H9 (cell line): ENCODE data around the gene FARP1. TPM values are rescaled to one million over a fixed set of nuclear protein-coding genes. Genes with fewer than 3 reads are reported as not detected.

ENCODE experiments used
- DNase-seq: peaks from one replicate; pipeline ENCODE4 v3.0.0-alpha.2; 2017
- H2AFZ ChIP-seq: one replicate; pipeline ENCODE4 v1.6.1; 2013; ENCODE audit warnings: mild to moderate bottlenecking, low read length, control low read depth, moderate library complexity
- H2AK5ac ChIP-seq: 2 replicates; pipeline ENCODE4 v1.6.1; 2013; ENCODE audit warnings: low read length, control low read depth, mixed read lengths; ENCODE audit not compliant: insufficient read length
- H2BK120ac ChIP-seq: one replicate; pipeline ENCODE4 v1.6.1; 2013; ENCODE audit warnings: low read depth, mild to moderate bottlenecking, low read length, control low read depth, inconsistent platforms; ENCODE audit not compliant: poor library complexity, severe bottlenecking
- H2BK12ac ChIP-seq: 2 replicates; pipeline ENCODE4 v1.6.1; 2013; ENCODE audit warnings: low read length, control low read depth, mixed read lengths, low read depth; ENCODE audit not compliant: insufficient read length
- H2BK15ac ChIP-seq: 2 replicates; pipeline ENCODE4 v1.6.1; 2013; ENCODE audit warnings: low read depth, low read length, control low read depth
- H2BK20ac ChIP-seq: one replicate; pipeline ENCODE4 v1.6.1; 2013; ENCODE audit warnings: low read depth, mild to moderate bottlenecking, low read length, control low read depth, inconsistent platforms; ENCODE audit not compliant: poor library complexity, severe bottlenecking
- H2BK5ac ChIP-seq: 2 replicates; pipeline ENCODE4 v1.6.1; 2013; ENCODE audit warnings: low read length, control low read depth, mixed read lengths; ENCODE audit not compliant: insufficient read length
- H3K14ac ChIP-seq: 2 replicates; pipeline ENCODE4 v1.6.1; 2013; ENCODE audit warnings: low read length, control low read depth; ENCODE audit not compliant: insufficient read depth
- H3K18ac ChIP-seq: 2 replicates; pipeline ENCODE4 v1.6.1; 2013; ENCODE audit warnings: low read depth, mild to moderate bottlenecking, mixed read lengths, low read length, control low read depth; ENCODE audit not compliant: insufficient read length
- H3K23ac ChIP-seq: 2 replicates; pipeline ENCODE4 v1.6.1; 2013; ENCODE audit warnings: low read length, control low read depth, mixed read lengths, low read depth; ENCODE audit not compliant: insufficient read length
- H3K23me2 ChIP-seq: 2 replicates; pipeline ENCODE4 v1.6.1; 2013; ENCODE audit warnings: low read depth, mild to moderate bottlenecking, mixed read lengths, low read length, control low read depth; ENCODE audit not compliant: insufficient read length, poor library complexity, severe bottlenecking
- H3K27ac ChIP-seq: 2 replicates; pipeline ENCODE4 v1.5.1; 2013; ENCODE audit warnings: low read length, control low read depth, mixed read lengths, low read depth; ENCODE audit not compliant: insufficient read length
- H3K27me3 ChIP-seq: 2 replicates; pipeline ENCODE4 v1.6.1; 2013; ENCODE audit warnings: low read length, control low read depth, inconsistent platforms; ENCODE audit not compliant: insufficient read depth
- H3K4ac ChIP-seq: 2 replicates; pipeline ENCODE4 v1.6.1; 2013; ENCODE audit warnings: low read depth, mild to moderate bottlenecking, control low read depth, inconsistent platforms, low read length, moderate library complexity
- H3K4me1 ChIP-seq: 2 replicates; pipeline ENCODE4 v1.6.1; 2013; ENCODE audit warnings: low read length, control low read depth, inconsistent platforms; ENCODE audit not compliant: insufficient read depth
- H3K4me2 ChIP-seq: 2 replicates; pipeline ENCODE4 v1.6.1; 2013; ENCODE audit warnings: low read length, control low read depth, mixed read lengths; ENCODE audit not compliant: insufficient read length, insufficient read depth
- H3K56ac ChIP-seq: 2 replicates; pipeline ENCODE4 v1.6.1; 2013; ENCODE audit warnings: low read depth, mild to moderate bottlenecking, mixed read lengths, low read length, control low read depth; ENCODE audit not compliant: insufficient read length
- H3K79me1 ChIP-seq: 2 replicates; pipeline ENCODE4 v1.6.1; 2013; ENCODE audit warnings: low read depth, mild to moderate bottlenecking, moderate library complexity, low read length, control low read depth, inconsistent platforms; ENCODE audit not compliant: insufficient read depth, poor library complexity, severe bottlenecking
- H3K79me2 ChIP-seq: 2 replicates; pipeline ENCODE4 v1.6.1; 2013; ENCODE audit warnings: low read length, control low read depth, inconsistent platforms; ENCODE audit not compliant: insufficient read depth
- H3K9ac ChIP-seq: 2 replicates; pipeline ENCODE4 v1.6.1; 2013; ENCODE audit warnings: low read length, control low read depth, mixed read lengths; ENCODE audit not compliant: insufficient read length; ENCODE audit errors: extremely low read depth
- H3K9me3 ChIP-seq: one replicate; pipeline ENCODE4 v1.6.1; 2013; ENCODE audit warnings: low read depth, low read length, inconsistent platforms; ENCODE audit not compliant: control insufficient read depth
- H3T11ph ChIP-seq: one replicate; pipeline ENCODE4 v1.6.1; 2013; ENCODE audit warnings: mild to moderate bottlenecking, low read length, control low read depth, inconsistent platforms
- H4K20me1 ChIP-seq: one replicate; pipeline ENCODE4 v1.6.1; 2013; ENCODE audit not compliant: control insufficient read depth, insufficient read length, insufficient read depth
- H4K5ac ChIP-seq: 2 replicates; pipeline ENCODE4 v1.6.1; 2013; ENCODE audit warnings: low read depth, mild to moderate bottlenecking, mixed read lengths, low read length, control low read depth; ENCODE audit not compliant: insufficient read length
- H4K8ac ChIP-seq: replicated peaks from 2 replicates; pipeline ENCODE4 v1.6.1; 2013; ENCODE audit warnings: low read length, control low read depth, mixed read lengths, low read depth; ENCODE audit not compliant: insufficient read length
- H4K91ac ChIP-seq: 2 replicates; pipeline ENCODE4 v1.6.1; 2013; ENCODE audit warnings: low read depth, mild to moderate bottlenecking, moderate library complexity, mixed read lengths, low read length, control low read depth; ENCODE audit not compliant: insufficient read length
- H3K27ac Mint-ChIP-seq, 3 experiments: 2 replicates in 2 of 3; 3 replicates in 1 of 3; pipeline ENCODE4 v1.8.0; 2020 to 2021; ENCODE audit warnings: mixed read lengths in 3 of 3, mild to moderate bottlenecking in 1 of 3, moderate library complexity in 1 of 3
- H3K27me3 Mint-ChIP-seq: 2 replicates; pipeline ENCODE4 v1.8.0; 2021; ENCODE audit warnings: low read depth, mild to moderate bottlenecking, moderate library complexity, mixed read lengths
- H3K36me3 Mint-ChIP-seq, 3 experiments: 2 replicates in 2 of 3; 3 replicates in 1 of 3; pipeline ENCODE4 v1.8.0; 2020 to 2021; ENCODE audit warnings: low read depth in 3 of 3, mixed read lengths in 3 of 3; ENCODE audit not compliant: insufficient read depth in 1 of 3
- H3K4me1 Mint-ChIP-seq, 2 experiments: 2 replicates each; pipeline ENCODE4 v1.8.0; 2020; ENCODE audit warnings: mixed read lengths in 2 of 2
- H3K4me3 Mint-ChIP-seq, 2 experiments: 2 replicates in 1 of 2; 3 replicates in 1 of 2; pipeline ENCODE4 v1.8.0; 2020 to 2021; ENCODE audit warnings: mild to moderate bottlenecking in 2 of 2, mixed read lengths in 2 of 2, moderate library complexity in 1 of 2
- H3K9me3 Mint-ChIP-seq, 2 experiments: 2 replicates in 1 of 2; 3 replicates in 1 of 2; pipeline ENCODE4 v1.8.0; 2020; ENCODE audit warnings: mild to moderate bottlenecking in 2 of 2, mixed read lengths in 2 of 2, moderate library complexity in 1 of 2
- CTCF ChIP-seq: fragments of 200-600 bp; sonication (generic); conservative IDR thresholded peaks from 3 replicates; pipeline ENCODE4 v1.8.0; 2021; ENCODE audit warnings: antibody characterized with exemption, mild to moderate bottlenecking
- WGBS: extraction: QIAGEN DNeasy Blood & Tissue Kit; methylation state at CpG from one replicate; pipeline ENCODE4 v1.1.7; 2013; ENCODE audit warnings: missing lambda C conversion rate, low lambda C conversion rate, mixed read lengths; ENCODE audit not compliant: insufficient read length; ENCODE audit errors: extremely low coverage; 5-methylcytosine and 5-hydroxymethylcytosine counted together
- total RNA-seq: library from RNA; stranded (reverse); gene quantifications from 2 replicates; pipeline ENCODE4 v1.2.1, GENCODE V29; 2021

FARP1 gene
- total RNA-seq, 1 experiment from 2014 or later: 95.9 TPM

- Histone ChIP-seq H2BK12ac (no peak overlapping the region), H3K4ac (no peak overlapping the region), H4K8ac (no peak overlapping the region), H3K23me2 (no peaks in the 10 kb centered on the region), H4K91ac (no peak overlapping the region), H3K9ac (no peak overlapping the region), H3K23ac (no peak overlapping the region), H3K79me1 (peaks cover 14% of the 10 kb centered on the region), H3K9me3 (no peaks in the 10 kb centered on the region), H2BK5ac (no peak overlapping the region), H4K20me1 (no peaks in the 10 kb centered on the region), H3K79me2 (peaks cover 22% of the 10 kb centered on the region), H4K5ac (no peak overlapping the region), H2BK120ac (no peak overlapping the region), H2BK15ac (no peak overlapping the region), H3K4me2 (no peak overlapping the region), H3K4me1 (peaks cover 10% of the 10 kb centered on the region; the same call in 1 of the 2 replicates), H3K56ac (no peak overlapping the region), H3K14ac (no peak overlapping the region), H2AK5ac (no peak overlapping the region), H2BK20ac (no peak overlapping the region), H3K27me3 (no peaks in the 10 kb centered on the region), H3K18ac (no peak overlapping the region), H2AFZ (no peak overlapping the region), H3T11ph (no peak overlapping the region), H3K27ac (no peak overlapping the region)
- Mint-ChIP-seq H3K27ac (peak overlapping the region in 1 of 3 experiments; percentile 30; a peak in 2 of 7 replicates), H3K9me3 (no peaks in the 10 kb centered on the region), H3K4me1 (peaks cover 48 to 73% of the 10 kb centered on the region in 2 experiments), H3K4me3 (no peak overlapping the region), H3K36me3 (peaks cover 8 to 19% (median 19%) of the 10 kb centered on the region in 3 experiments), H3K27me3 (no peaks in the 10 kb centered on the region)
- TF ChIP-seq CTCF: no peak
- no CpG with 5 or more reads among the region's 1 CpG for WGBS
- DNase-seq: no peak
Observed at GRCh38 chr13:98504029-98504351, 361.1 kb downstream of the FARP1 start.
